ENCODE measurements around the gene CFAP74.

Gene CFAP74

GRCh38 chr1:2019172-2019543 lies 15.6 kb upstream of the CFAP74 start, which contains the start of gene GABRD:
Gene GABRD, plus strand, starts transcription at chr1:2019345. Its CDS starts 79 bp downstream, at chr1:2019424.
- no peak within 1 kb of the TSS for H3K4me3 ChIP-seq (ENCODE audit: low read length)
- no peak for DNase-seq (ENCODE audit: low read depth)
- TF ChIP-seq CTCF (conservative IDR thresholded peaks at IDR 0.05; ENCODE audit: low read depth, low read length), result no peak

- TF ChIP-seq CTCF (conservative IDR thresholded peaks at IDR 0.05; ENCODE audit: low read depth, low read length), result no peak
These were observed 14.9 kb upstream of the CFAP74 start for GRCh38 chr1:2018217-2019171.

GRCh38 chr1:2016123-2016522 lies 12.5 kb upstream of the CFAP74 start:
- TF ChIP-seq CTCF (conservative IDR thresholded peaks at IDR 0.05; ENCODE audit: low read depth, low read length), result no peak
- no peak overlapping the region for H3K4me3 ChIP-seq (ENCODE audit: low read length)
- DNase-seq (ENCODE audit: low read depth), result no peak

More at GRCh38 chr1:2018217-2019171, 14.9 kb upstream of the CFAP74 start:
- H3K4me3 ChIP-seq (ENCODE audit: low read length), result no peak overlapping the region
- DNase-seq (ENCODE audit: low read depth), result no peak

GRCh38 chr1:2014741-2015735 lies 11.5 kb upstream of the CFAP74 start:
- DNase-seq (ENCODE audit: low read depth), result no peak
- H3K4me3 ChIP-seq (ENCODE audit: low read length), result no peak overlapping the region
- TF ChIP-seq CTCF (conservative IDR thresholded peaks at IDR 0.05; ENCODE audit: low read depth, low read length), result no peak

GRCh38 chr1:2014181-2014580 lies 10.6 kb upstream of the CFAP74 start:
- no peak for TF ChIP-seq CTCF (conservative IDR thresholded peaks at IDR 0.05; ENCODE audit: low read depth, low read length)
- DNase-seq (ENCODE audit: low read depth), result no peak
- H3K4me3 ChIP-seq (ENCODE audit: low read length), result no peak overlapping the region

- no peak for DNase-seq (ENCODE audit: low read depth)
- TF ChIP-seq CTCF (conservative IDR thresholded peaks at IDR 0.05; ENCODE audit: low read depth, low read length), result no peak
- H3K4me3 ChIP-seq (ENCODE audit: low read length), result no peak overlapping the region
These were observed 5.8 kb upstream of the CFAP74 start for GRCh38 chr1:2009101-2010053.

All from retinal pigment epithelial cell (primary cell).